GM19438 (cell line): ENCODE results near the gene DTNB.
"Not testable (repeated sequence)": the region's sequence is repeated elsewhere in the genome, so short reads cannot be mapped to it uniquely, and the experiment has no call there.

Source experiments
- ATAC-seq: cut with Tn5 transposase; IDR thresholded peaks from one replicate; pipeline ENCODE4 v1.9.1; 2021; ENCODE audit warnings: low read depth; ENCODE audit not compliant: unreplicated experiment

The DTNB gene

DNA sequence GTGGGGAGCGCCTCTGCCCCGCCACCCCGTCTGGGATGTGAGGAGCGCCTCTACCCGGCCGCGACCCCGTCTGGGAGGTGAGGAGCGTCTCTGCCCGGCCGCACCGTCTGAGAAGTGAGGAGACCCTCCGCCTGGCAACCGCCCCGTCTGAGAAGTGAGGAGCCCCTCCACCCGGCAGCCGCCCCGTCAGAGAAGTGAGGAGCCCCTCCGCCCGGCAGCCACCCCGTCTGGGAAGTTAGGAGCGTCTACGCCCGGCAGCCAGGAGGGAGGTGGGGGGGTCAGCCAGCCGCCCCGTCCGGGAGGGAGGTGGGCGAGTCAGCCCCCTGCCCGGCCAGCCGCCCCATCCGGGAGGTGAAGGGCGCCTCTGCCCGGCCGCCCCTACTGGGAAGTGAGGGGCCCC, 39.6 kb downstream of the DTNB start:
- ATAC-seq = not testable (repeated sequence)

DNA sequence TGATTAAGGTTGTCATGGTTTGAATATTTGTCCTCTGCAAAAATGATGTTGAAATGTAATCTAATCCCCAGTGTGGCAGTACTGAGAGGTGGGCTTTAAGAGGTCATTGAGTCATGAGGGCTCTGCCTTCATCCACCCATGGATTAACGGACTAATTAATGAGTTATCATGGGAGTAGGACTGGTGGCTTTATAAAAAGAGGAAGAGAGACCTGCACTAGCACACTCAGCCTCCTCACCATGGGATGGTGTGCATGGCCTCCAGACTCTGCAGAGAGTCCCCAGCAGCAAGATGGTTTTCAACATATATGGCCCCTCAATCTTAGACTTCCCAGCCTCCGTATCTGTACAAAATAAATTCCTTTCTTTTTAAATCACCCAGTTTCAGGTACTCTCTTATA, 41.0 kb downstream of the DTNB start:
- no peak for ATAC-seq

GRCh38 chr2:25624635-25625034, 48.7 kb downstream of the DTNB start:
- ATAC-seq = no peak

GRCh38 chr2:25623361-25623760, 50.0 kb downstream of the DTNB start:
- ATAC-seq = no peak

GRCh38 chr2:25620711-25621110, 52.7 kb downstream of the DTNB start:
- no peak for ATAC-seq

- ATAC-seq = no peak
Observed at GRCh38 chr2:25620077-25620476, 53.3 kb downstream of the DTNB start.

- ATAC-seq = no peak
Observed at GRCh38 chr2:25619185-25619584, 54.2 kb downstream of the DTNB start.

GRCh38 chr2:25618676-25619075, 54.7 kb downstream of the DTNB start:
- no peak for ATAC-seq

DNA sequence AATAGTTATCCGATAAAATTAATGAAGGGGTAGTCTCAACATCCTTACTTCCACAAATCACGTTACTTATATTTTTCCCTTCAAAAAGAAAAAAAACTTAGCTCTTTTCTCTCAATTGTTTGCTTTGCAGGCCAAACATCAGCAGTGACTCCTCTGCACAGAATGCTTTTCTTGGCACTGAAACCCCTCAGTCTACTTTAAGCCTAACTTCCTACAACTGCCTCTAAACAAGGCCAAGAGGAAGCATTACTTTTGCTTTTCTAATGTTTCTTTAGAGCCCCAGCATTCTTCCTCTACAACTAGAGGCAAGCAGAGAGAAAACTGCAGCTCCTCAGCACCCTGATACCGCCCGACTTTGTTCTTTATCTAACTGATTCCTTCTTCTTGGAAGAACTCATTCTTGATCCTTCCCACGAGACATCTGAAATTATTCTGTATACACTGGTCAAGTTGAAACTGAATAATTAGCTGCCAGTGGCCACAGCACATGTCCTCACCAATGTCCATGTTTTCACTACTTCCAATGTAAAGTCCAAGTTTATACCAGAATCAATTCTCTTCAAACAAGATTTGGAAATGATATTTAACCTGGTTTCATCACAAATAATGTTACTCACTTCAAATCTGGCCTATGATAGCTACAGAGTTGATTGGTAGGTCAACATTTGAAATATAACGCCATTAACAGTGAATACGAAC, 55.3 kb downstream of the DTNB start:
- no peak for ATAC-seq

- no peak for ATAC-seq
Observed at GRCh38 chr2:25615920-25616319, 57.5 kb downstream of the DTNB start.

DNA sequence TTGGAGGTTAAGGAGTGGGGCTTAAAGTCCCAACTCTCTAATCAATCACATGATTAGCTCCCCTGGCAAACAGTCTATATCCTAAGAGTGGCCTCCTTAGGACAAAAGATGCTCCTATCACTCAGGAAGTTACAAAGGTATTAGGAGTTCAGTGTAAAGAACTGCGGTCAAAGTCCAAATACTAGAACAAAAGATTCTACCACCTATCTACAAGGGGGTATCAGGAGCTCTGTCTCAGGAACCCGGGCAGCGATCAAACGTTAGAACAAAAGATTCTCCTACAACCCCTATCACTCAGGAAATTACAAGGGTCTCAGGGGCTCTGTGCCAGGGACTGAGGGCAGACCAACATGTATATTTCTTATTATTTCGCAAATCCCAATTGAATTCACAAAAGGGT, 58.0 kb downstream of the DTNB start:
- ATAC-seq = no peak

GRCh38 chr2:25614711-25615110, 58.7 kb downstream of the DTNB start:
- no peak for ATAC-seq

- ATAC-seq = no peak
Observed at GRCh38 chr2:25608718-25609117, 64.7 kb downstream of the DTNB start.

DNA sequence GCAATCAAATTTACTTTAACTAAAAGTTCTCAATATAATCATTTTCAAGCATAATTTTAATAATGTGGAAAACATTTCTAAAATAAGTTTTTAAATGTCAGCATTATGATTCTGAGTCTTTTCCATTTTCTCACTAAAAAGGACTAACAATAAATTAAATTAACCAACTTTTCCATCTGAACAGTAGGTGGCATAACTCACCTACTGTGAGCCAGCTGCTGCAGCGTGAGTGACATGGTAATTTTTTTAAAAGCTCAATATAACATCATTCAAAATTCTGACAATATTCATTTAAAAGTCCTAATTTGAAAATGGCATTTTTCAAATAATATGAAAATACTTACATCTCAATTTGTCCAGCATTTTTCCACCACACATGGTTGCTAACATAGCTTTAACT, 66.5 kb downstream of the DTNB start:
- ATAC-seq = no peak

GRCh38 chr2:25602333-25602723, 71.0 kb downstream of the DTNB start:
- no peak for ATAC-seq

GRCh38 chr2:25601711-25602332, 71.6 kb downstream of the DTNB start:
- not testable (repeated sequence) for ATAC-seq

GRCh38 chr2:25598911-25599310, 74.5 kb downstream of the DTNB start:
- ATAC-seq = no peak

DNA sequence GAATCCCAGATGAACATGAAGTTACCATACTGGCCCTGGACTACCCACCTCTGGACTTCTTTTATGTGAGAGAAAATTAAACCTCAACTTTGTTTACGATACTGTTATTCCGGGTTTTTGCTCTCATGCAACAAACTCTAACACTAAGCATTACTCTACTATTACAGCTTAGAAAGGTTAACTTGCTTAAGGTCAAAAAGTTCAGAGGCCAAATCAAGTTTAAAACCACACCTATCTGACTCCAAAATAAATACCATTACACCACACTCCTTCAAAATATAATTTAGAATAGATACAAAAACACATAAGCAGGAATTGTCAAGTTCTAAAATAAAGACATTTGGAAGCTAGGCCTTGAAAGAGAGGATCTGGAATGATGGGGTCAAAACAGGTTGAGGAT, 75.0 kb downstream of the DTNB start:
- no peak for ATAC-seq

DNA sequence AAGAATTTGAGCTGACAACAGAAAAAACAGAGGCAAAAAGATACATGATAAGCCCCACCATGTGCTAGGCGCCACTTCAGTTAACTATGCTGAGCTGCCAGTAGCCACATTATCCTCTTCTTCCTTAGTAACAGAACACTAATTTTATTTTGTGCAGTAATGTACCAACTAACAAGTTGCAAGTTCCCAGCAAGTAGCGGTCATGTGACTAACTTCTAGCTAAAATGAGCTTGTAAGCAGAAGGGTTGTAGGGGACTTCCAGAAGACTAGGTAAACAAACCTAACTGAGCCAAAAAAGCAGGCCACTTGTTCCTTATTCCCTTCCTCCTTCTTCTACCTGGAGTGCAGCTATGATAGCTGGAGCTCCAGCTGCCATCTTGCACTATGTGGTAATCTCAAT, 75.5 kb downstream of the DTNB start:
- ATAC-seq = no peak

DNA sequence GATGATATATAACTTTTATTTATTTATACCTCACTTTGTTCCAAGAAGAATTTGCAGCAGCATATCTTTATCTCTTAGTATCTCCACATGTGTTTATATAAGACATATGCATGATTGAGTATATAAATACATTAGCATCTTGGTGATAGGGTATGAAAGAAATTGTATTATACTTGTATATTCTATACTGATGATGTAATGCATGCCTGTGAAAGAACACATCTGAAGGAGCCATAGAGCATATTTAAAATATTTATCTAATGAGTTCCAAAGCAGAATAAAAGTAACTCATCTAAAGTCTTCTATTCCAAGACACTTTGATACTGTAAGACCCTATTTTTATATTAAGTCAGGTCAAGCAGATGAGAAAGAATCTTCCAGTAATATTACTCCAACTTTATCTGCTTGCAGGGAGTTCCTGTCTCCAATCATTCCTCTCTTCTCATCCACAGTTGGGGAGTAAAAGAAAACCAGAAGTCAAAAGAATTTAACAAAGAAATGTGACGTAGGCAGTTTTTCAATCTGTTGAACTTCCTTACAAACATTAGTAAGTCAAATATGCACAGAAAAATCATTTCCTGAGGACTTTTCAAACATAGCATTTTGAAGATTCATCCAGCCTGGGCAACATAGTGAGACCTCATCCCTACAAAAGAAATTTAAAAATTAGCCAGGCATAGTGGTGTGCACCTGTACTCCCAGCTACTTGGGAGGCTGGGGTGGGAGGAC, 76.7 kb downstream of the DTNB start:
- no peak for ATAC-seq

- ATAC-seq = no peak
Observed at GRCh38 chr2:25595393-25595792, 78.0 kb downstream of the DTNB start.

- ATAC-seq = no peak
Observed at GRCh38 chr2:25594991-25595390, 78.4 kb downstream of the DTNB start.
